GM21529 (cell line): ENCODE measurements around the gene CRIP1.

Experiments
- ATAC-seq: cut with Tn5 transposase; IDR thresholded peaks from one replicate; pipeline ENCODE4 v1.9.1; 2021; ENCODE audit not compliant: unreplicated experiment

CRIP1 gene

DNA sequence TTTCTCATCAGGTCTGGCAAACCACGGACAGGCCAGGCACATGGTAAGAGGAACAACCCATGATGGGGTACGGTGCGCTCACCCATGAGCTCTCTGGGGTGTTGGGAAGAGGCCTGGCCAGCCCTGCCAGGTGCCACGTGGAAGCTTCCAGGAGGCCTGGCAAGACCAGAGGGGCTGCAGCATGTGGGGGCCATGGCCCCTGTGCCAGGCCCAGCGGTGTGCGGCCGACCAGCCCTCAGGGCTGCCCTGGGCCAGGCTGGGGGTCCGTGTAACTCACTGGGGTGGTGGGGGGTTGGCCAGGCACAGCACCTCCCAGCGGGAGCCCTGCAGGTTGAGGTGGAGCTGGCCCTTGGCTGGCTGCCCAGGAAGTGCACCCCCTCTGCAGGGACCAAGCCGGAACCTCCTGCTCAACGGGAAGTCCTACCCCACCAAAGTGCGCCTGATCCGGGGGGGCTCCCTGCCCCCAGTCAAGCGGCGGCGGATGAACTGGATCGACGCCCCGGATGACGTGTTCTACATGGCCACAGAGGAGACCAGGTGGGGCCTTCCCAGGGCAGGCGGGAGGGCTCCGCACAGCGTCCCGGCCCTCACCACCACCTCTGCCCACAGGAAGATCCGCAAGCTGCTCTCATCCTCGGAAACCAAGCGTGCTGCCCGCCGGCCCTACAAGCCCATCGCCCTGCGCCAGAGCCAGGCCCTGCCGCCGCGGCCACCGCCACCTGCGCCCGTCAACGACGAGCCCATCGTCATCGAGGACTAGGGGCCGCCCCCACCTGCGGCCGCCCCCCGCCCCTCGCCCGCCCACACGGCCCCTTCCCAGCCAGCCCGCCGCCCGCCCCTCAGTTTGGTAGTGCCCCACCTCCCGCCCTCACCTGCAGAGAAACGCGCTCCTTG lies 17.0 kb upstream of the CRIP1 start:
- ATAC-seq: no peak

DNA sequence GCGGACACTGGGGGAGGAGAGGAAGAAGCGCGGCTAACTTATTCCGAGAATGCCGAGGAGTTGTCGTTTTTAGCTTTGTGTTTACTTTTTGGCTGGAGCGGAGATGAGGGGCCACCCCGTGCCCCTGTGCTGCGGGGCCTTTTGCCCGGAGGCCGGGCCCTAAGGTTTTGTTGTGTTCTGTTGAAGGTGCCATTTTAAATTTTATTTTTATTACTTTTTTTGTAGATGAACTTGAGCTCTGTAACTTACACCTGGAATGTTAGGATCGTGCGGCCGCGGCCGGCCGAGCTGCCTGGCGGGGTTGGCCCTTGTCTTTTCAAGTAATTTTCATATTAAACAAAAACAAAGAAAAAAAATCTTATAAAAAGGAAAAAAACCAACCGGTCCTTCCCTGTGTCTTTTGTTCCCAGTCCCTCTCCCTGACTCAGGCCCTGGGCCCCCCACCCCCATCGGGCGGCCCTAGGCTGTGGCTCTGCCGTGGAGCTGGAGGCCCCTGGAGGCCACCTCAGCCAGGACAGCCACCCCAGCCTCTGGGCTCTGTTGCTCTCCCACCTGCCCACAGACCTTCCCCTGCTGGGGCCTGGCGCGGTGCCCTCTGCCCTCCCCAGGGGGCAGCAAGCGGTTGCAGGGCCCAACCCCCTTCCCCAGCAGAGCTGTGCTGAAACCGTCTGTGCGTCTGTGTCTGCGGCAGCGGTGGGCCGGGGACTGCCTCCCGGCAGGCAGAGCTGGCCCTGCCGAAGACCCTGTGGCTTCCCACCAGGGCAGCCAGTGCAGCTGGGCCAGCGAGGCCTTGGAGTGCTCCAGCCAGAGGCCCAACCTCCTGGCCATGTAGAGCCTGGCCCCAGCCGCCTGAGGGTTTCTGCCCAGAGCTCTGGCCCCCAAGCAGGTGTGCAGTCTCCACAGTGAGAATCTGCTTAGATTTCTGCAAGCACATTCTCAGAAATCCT lies 16.1 kb upstream of the CRIP1 start:
- ATAC-seq: no peak

DNA sequence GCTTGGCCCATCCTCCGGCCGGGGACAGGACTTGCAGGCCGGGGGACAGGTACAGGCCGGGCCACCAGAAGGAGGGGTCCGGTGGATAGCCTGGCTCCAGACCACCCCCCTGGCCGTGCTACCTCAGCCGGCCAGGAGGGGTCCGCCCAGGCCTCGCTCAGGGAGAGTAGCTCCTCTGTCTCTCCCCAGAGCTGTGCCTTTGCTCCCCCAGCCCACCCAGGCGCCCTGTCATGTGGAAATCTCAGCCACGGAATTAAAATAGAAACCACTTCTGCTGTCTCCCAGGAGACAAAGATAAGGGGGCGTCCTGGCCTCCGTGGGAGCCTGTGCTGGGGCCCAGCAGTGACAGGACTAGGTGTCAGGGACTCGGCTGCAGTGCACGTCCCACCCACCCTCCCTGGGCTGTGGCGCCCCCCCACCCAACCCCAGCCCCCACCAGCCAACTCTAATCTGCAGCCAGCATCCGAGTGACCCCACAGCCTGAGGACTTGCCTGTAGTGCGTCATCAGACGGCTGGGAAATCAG lies 15.3 kb upstream of the CRIP1 start:
- ATAC-seq: no peak

DNA sequence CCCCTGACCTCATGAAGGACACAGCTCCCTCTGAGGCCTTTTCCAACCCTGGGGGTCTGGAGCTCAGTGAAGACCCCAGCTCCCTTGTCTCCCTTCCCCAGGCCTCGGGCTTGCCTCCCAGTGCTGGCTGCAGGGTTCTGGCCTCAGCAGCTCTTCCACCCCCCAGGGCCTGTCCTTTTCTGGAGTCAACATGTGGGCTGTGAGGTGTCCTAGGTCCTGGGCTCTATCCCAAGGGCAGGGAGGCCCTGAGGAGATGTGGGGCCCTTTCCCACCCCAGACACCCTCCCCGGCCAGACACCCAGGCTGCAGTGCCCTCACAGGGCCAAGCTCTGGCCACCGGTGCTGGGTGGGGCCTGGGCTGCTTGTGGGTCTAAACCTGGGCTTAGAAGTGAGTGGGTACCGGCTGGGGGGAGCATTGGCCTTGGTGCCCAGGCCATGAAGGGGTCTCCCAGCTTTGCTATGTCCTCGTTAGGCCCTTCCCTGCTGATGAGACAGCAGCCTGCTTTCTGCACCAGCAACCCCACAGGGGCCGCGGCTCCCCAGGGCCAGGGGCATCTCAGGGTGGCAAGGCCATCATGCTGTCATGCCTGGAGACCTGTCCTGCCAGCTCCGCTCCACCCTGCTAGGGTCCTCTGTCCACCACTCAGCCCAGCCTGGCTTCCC lies 14.7 kb upstream of the CRIP1 start:
- ATAC-seq: no peak

DNA sequence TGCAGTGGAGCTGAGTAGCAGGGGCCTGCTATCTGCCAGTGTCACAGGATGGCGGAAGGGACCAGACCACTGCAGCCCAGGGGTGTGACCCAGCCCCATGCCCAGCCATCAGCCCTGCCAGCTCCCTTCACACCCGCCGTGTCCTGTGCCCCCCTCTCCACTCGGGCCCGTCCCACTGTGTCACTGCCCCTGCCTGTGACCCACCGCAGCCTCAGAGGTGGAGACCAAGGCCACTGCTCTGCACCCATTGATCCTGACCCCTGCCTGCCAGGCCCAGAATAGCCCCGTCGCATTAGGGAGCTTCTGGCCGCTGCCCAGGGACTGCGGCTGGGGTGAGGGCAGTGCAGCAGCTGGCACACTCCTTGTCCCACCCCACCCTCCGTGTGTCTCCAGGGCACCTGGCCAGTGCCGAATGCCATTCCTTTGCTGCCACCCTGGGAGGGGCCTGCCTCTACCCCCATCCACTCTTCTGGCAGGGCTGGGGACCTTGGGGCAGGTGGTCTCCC lies 14.1 kb upstream of the CRIP1 start:
- no peak for ATAC-seq

DNA sequence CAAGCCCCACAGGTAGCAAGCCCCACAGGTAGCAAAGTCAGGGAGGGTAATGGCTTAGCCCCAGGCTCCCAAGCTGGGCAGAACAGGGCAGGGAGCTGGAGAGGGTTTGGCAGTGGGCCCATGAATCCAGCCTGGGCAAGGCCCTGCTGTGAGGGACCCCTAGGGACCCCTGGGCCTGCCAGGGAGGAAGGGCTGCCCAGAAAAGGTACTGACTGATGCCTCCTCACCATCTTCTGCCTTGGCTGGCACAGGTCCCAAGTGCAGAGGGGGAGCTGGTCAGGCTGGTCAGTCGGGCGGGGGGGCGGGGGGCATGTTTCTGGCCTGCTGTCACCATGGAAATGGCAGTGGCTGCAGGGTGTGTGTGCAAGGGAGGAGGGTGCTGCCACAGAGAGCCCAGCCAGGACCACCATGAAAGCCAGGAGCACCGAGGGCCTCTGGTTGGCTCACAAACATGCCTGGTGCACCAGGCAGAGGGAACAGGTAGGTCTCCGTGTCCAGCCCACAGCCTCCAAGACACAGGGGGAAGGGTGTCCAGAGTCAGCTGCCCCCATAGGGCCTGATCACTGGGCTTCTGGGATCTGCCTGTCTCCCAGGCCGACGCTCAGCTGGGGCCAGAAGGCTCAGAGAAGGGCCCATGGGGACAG lies 13.5 kb upstream of the CRIP1 start:
- ATAC-seq: no peak

DNA sequence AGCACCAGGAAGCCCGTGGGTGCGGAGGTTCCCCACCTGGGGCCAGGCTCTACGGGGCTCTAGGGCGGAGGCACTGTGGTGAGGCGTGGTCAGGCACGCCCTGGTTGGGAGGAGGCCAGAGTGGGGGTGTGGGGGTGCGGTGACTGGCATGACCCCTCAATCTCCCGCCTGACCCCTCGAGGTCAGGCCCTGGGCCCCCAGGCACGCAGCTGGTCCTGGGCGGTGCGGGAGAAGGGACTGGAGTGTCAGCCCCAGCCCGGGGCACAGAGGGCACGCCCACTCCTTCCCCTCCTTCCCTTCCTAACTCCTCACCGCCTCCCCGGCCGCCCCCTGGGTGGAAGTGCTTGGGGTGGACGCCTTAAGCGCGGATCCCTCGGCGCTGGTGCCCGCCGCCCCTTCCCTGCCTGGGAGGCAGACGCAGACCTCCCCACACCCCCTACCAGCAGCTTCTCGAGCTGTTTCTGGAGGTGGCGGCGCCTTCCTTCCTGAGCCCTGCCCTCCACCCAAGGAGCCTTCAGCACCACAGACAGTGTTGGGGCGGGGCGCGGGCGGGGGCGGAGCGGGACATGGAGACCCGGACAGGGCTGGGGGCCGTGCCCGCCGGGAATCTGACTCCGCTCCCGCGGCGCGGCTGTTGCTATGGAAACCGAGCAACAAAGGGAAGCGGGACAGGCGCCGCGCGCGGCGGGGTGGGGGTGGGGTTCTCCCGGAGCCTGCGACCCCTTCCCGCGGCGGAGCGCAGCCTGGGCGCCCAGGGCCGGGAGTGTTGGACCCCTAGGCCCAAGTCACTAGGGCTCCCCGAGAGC lies 12.8 kb upstream of the CRIP1 start:
- ATAC-seq: no peak

DNA sequence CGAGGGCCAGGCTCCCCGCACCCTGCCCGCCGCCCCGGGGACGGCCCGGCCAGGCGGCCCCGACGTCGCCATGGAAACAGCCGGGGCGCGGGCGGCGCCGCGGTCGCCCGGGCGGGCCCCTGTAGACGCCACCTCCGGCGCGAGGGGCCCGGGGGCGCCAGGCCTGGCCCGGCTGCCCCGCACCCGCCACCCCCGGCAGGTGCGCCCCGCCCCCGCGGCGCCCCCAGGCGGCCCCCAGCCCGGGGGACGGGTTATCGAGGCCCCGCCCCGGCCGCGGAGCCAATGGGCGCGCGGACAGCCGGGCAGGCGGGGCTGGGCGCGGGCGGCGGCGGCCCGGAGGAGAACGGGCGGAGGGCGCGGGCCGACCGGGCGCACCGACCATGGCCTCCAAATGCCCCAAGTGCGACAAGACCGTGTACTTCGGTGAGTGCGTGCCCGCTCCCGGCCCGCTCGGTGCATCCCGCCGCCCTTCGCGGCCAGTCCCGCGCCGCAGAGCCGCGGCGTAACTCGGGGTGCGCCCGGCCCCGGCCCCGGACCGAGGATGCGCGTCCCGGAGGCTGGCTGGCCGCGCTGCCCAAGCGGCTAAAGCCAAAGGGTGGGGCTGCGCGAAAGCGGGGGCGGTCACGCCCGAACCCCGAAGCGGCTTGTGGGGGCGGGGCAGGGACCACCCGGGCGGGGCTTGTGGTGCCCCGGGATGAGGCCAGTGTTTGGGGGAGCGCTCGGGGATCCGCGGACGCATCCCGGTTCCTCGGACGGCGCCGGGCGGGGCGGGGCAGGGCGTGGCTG lies 12.0 kb upstream of the CRIP1 start, which contains the start of gene CRIP2:
TSS of gene CRIP2 (plus strand) at position 339 of the 786 bp plus-strand sequence. CDS start at position 381, 42 bp downstream.
- ATAC-seq: no peak

DNA sequence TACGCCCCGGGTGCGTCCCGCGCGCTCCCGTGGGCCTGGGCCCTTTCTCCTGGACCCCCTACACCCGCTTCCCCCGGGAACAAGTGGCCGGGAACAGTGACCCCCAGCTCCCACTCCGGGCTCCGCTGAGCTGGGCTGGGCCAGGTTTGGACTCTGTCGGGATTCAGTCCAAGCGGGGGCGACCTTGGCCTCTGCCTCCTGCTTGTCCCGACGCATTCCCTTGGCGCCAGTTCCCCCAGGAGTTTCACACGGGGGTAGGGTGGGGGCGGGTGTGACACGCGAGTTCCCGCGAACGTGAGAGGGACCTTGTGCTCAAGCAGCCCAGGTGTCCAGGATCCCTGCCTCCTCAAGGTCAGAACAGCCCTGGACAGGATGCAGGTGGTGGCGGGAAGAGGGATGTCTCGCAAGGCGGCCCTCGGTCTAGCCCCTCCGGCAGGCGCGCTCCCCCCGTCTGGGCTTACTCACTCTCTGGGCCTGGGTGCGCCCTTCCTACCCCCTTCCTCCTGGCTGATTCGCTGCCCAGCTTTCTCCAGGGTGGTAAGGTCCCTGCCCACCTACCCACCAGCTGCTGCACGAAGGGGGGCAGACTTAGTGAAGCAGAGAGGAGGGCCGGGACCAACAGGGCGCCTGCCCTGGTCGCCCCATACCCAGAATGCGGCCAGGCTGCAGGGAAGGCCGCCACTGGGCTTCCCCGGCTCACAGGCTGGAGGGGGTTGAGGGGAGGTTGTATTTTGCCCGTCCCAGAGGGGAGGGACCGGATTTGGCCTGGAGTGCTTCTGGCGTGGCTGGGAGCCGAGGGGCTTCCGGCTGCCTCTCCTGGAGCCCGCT lies 11.2 kb upstream of the CRIP1 start:
- no peak for ATAC-seq

DNA sequence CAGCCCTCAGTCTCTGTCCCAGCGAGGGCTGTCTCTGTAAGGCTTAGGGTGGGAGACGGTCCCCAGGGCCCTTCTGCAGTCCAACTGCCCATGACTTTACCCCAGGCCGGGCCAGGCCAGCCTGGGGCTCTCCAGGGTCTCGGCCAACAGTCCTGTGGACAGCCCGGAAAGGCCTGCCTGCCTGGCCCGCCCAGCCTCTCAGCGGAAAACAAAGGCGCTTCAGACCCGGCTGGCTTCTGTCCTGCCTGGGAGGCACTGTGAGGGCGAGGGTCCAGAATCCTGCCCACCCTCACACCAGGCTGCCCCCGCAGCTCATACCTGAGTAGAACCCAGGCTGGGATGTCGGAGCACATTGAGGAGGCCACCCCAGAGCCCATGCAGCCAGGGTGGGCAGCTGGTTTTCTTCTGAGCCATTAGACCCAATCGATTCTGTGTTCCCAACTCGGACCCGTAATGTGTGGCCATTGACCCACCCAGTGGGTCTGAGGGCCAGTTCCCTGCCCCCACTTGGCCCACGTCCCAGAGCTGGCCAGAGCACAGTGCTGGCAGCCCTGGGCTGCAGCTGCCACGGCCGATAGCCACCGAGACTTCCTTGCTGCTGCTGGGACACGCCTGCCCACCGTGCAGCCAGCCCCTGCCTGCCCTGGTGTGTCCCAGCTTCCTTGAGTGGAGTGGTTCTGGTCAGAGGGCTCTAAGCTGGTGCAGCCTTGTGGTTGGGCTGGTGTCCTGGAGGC lies 10.4 kb upstream of the CRIP1 start:
- ATAC-seq: no peak

DNA sequence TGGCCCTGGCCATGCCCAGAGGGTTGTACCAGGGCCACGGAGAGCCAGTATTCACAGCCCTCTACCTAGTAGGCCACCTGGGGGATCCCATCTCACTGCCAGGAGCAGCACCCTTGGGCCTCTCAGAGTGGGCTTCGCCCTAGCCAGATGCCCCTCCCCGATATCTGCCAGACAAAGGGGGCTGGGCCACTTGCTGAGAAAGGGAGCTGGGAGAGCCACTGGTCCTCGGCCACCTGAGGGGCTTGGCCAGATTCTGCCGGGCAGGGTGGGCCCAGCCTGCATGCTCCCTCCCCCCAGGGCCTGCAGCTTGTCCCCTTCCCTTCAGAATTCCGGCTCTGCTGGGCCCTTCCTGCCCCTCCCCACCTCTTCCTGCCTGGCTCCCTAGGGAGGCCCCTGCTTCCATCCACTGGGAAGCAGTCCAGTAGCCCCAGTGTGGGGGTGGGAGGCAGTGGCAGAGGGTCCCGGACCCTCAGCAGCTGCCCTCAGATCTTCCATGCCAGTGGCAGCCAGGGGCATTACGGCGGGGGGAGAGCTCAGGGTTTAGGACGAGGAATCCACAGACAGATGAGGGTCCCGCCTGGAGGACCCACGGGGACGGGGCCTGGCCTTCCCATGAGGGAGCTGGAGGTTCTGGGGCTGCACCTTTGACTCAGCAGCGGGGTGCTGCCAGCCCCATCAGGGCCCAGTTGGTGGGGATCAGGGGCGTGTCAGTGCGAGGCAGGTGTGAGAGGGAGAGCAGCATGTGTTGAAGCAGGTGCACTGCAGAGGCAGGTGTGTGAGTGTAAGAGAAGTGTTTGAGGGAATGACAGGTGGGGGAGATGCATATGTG lies 9.6 kb upstream of the CRIP1 start:
- ATAC-seq: no peak

DNA sequence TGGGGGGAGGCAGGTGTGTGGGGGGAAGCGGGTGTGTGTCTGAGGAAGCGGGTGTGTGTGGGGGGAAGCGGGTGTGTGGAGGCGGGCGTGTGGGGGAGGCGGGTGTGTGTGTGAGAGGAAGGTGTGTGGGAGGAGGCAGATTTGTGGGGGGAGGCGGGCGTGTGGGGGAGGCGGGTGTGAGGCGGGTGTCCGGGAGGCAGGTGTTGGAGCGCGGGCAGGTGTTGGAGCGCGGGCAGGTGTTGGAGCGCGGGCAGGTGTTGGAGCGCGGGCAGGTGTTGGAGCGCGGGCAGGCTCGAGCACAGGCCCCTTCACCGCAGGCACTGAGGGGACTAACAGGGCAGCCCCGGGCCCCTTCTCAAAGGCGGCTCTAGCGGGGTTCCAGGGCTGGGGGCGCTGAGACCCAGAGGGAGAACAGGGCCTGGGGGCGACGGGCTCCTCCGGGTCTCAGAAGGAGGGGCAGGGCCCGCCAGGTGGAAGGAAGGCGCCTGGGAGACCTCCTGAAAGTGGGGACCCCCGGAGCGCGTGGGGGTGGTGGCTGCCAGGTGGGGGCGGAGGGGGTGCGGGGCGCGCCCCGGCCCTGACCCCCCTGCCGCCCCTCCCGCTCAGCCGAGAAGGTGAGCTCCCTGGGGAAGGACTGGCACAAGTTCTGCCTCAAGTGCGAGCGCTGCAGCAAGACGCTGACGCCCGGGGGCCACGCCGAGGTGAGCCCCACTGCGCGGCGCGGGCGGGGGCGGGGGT lies 8.9 kb upstream of the CRIP1 start:
- ATAC-seq: no peak

DNA sequence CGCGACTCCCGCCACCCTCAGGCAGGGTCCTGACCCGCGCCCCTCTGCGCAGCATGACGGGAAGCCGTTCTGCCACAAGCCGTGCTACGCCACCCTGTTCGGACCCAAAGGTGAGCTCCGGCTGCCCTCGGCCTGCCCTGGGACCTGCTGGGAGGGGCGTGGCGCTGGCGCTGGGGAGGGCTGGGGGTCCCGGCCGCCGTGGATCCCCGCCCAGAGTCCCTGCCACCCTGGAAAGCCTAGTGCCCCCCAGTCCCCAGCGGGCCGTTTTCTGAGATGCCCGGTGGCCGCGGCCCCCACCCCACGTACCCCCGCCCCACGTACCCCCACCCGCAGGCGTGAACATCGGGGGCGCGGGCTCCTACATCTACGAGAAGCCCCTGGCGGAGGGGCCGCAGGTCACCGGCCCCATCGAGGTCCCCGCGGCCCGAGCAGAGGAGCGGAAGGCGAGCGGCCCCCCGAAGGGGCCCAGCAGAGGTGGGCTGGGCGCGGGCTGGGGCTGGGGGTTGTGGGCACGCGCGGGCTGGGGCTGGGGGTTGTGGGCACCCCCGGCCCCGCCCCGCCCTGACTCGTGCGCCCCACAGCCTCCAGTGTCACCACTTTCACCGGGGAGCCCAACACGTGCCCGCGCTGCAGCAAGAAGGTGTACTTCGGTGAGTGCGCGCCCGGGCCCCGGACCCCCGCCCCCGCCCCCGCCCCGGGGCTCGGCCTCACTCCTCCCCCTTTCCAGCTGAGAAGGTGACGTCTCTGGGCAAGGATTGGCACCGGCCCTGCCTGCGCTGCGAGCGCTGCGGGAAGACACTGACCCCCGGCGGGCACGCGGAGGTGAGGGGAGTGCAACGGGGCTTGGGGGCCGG lies 8.1 kb upstream of the CRIP1 start:
- ATAC-seq: no peak

DNA sequence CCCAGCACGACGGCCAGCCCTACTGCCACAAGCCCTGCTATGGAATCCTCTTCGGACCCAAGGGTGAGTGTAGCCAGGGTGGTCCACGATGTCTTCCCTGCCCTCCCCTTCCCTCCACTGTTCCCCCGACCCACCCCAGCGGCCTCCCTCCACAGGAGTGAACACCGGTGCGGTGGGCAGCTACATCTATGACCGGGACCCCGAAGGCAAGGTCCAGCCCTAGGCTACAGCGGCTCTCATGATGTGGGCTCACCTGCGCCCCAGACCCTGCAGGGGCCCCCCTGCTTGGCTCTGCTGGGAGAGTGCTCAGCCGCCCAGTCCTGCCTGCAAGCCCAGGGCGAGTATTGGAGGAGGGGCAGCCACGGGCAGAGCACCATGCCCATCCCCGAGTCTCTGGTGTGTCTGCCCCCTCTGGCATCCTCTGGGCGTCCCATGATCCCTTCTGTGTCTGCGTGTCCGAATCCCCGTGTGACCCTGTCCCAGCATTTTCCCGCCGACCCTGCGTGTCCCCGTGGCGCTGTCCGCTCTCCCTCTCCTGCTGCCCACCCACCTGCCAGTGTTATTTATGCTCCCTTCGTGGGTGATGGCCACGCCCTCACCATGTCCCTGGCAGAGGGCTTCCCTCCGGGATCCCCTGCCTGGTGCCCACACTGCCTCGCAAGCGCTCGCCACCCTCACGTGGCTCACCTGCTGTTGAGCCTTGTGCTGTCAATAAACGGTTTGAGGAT lies 7.1 kb upstream of the CRIP1 start:
- no peak for ATAC-seq
